Body of pancreas (tissue), 4 donors: ENCODE measurements around the gene CEP43.

Source experiments
- CTCF ChIP-seq, 7 experiments: fragments of 450-650 bp in 4 of 7; fragments of 200-600 bp in 3 of 7; sonication (generic) in 3 of 7; IDR thresholded peaks; one replicate each; pipeline ENCODE4 v1.5.1; 2016 to 2019; ENCODE audit warnings: antibody characterized with exemption in 7 of 7
- POLR2A ChIP-seq, 3 donors: fragments of 450-650 bp; IDR thresholded peaks; one replicate each; pipeline ENCODE4 v1.6.1; 2016; ENCODE audit warnings: antibody characterized with exemption in 3 of 3, mild to moderate bottlenecking in 2 of 3

DNA sequence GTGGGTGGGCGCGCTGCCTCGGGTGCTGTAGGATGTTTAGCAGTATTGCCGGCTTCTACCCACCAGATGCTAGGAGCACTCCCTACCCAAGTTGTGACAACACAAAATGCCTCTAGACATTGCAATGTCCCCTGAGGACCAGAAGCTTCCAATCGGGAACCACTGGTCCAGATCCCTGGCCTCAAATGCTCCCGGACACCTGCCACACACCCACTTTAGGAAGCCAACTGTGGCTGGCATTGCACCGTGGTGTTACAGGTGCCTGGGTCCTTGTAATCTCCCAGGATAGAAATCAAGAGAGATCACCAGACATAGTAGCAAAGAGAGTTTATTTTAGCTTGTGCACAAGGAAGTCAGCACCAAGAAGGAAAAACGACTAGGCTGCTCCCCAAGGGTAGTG, 27.9 kb upstream of the CEP43 start:
- TF ChIP-seq CTCF (IDR thresholded peaks at IDR 0.05) (no peak), POLR2A (IDR thresholded peaks at IDR 0.05) (no peak)
